Uterus (tissue), 4 donors: ENCODE measurements around the gene PDIA6. TPM values are rescaled to one million over a fixed set of nuclear protein-coding genes. Genes with fewer than 3 reads are reported as not detected.

Experiments used
- DNase-seq, 2 donors: peaks; one replicate each; pipeline ENCODE4 v3.0.0-alpha.2; 2019 to 2020
- H3K27ac ChIP-seq, 2 donors: fragments of 200-600 bp; sonication (generic); 1 replicate in 1 of 2; 2 replicates in 1 of 2; pipeline ENCODE4 v1.5.1; 2016 to 2018
- H3K27me3 ChIP-seq, 2 donors: fragments of 200-600 bp; sonication (generic); one replicate each; pipeline ENCODE4 v1.5.1; 2018 to 2019; ENCODE audit warnings: control low read depth in 1 of 2
- H3K36me3 ChIP-seq, 2 donors: fragments of 200-600 bp; sonication (generic); one replicate each; pipeline ENCODE4 v1.5.1; 2019; ENCODE audit warnings: control low read depth in 1 of 2
- H3K4me1 ChIP-seq, 2 donors: fragments of 200-600 bp; sonication (generic); one replicate each; pipeline ENCODE4 v1.5.1; 2018 to 2019; ENCODE audit warnings: control low read depth in 1 of 2
- H3K4me3 ChIP-seq, 2 donors: fragments of 200-600 bp; sonication (generic); 1 replicate in 1 of 2; 2 replicates in 1 of 2; pipeline ENCODE4 v1.5.1; 2018 to 2019; ENCODE audit warnings: mild to moderate bottlenecking in 1 of 2
- H3K9me3 ChIP-seq, 2 donors: fragments of 200-600 bp; sonication (generic); one replicate each; pipeline ENCODE4 v1.5.1; 2019; ENCODE audit warnings: control low read depth in 1 of 2
- POLR2A ChIP-seq, 2 donors: fragments of 450-650 bp; IDR thresholded peaks; one replicate each; pipeline ENCODE4 v1.6.1; 2016; ENCODE audit warnings: antibody characterized with exemption in 2 of 2, mild to moderate bottlenecking in 1 of 2, moderate library complexity in 1 of 2
- intact Hi-C: fragments of 100-400 bp; cut with DNase I; formaldehyde crosslinking; loops from one replicate; pipeline ENCODE4 v1.15.1; 2023; ENCODE audit warnings: low total_unique reads
- total RNA-seq, 4 donors: library from RNA; depleted of rRNA in 3 of 4; stranded (reverse); fragments of >200 nt in 3 of 4; gene quantifications; one replicate each; pipeline versions ENCODE4 v1.1.0 to v1.2.4, GENCODE V29; 2014 to 2023
- TF ChIP-seq, protein P1 (sequence below), 4 experiments: fragments of 200-600 bp in 2 of 4; fragments of 450-650 bp in 2 of 4; sonication (generic) in 2 of 4; IDR thresholded peaks; one replicate each; pipeline ENCODE4 v1.5.1; 2016 to 2019; ENCODE audit warnings: antibody characterized with exemption in 4 of 4, mild to moderate bottlenecking in 2 of 4, moderate library complexity in 1 of 4
- donor health status: DM: yes; HTN: yes; CAD: no.

Gene PDIA6
- total RNA-seq, 4 donors from 2014 or later = 53.0 to 257 (median 89.0) TPM

DNA sequence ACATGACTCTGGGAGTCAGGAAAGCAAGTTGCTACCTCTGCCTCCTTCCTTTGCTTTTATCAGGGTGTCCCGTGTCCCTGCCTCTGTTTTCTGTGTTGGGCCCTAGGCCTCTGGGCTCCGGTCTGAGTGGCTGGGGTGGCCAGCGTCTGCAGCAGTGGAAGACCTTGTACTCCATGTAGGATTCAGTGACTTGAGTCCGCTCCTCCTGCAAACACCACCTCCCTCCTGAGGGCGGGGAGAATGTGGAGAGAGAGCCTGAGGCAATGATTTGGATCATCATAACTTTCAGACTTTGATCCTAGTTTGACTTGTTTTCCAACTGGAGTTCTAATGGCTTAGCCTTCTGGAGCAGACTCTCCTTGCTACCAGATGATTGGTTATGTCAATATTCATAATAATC is 60.3 kb downstream of the PDIA6 start:
- Histone ChIP-seq H3K27ac (no peak overlapping the region), H3K27me3 (no peaks in the 10 kb centered on the region), H3K36me3 (no peaks in the 10 kb centered on the region), H3K4me1 (no peaks in the 10 kb centered on the region), H3K9me3 (no peaks in the 10 kb centered on the region), H3K4me3 (no peak overlapping the region)
- DNase-seq = no peak
- TF ChIP-seq POLR2A (IDR thresholded peaks at IDR 0.05) = no peak
- TF ChIP-seq, protein P1, sequence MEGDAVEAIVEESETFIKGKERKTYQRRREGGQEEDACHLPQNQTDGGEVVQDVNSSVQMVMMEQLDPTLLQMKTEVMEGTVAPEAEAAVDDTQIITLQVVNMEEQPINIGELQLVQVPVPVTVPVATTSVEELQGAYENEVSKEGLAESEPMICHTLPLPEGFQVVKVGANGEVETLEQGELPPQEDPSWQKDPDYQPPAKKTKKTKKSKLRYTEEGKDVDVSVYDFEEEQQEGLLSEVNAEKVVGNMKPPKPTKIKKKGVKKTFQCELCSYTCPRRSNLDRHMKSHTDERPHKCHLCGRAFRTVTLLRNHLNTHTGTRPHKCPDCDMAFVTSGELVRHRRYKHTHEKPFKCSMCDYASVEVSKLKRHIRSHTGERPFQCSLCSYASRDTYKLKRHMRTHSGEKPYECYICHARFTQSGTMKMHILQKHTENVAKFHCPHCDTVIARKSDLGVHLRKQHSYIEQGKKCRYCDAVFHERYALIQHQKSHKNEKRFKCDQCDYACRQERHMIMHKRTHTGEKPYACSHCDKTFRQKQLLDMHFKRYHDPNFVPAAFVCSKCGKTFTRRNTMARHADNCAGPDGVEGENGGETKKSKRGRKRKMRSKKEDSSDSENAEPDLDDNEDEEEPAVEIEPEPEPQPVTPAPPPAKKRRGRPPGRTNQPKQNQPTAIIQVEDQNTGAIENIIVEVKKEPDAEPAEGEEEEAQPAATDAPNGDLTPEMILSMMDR (IDR thresholded peaks at IDR 0.05) = no peak
- intact Hi-C loops = no loop called here

DNA sequence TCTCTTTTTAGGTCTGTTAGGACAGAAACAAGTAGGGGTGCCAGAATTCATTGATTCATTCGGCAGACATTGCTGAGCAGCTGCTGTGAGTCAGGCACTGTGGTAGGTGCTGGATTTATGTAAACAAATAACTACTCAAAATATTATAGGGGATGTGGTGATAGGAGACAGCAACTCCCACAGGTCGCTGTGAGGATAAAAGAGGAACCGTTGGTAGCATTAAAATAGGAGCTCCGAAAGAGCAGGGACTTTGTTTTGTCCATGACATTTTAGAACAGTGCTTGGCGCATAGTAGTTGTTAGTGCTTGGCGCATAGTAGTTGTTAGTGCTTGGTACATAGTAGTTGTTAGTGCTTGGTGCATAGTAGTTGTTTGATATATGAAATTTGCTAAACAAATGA is 62.0 kb downstream of the PDIA6 start:
- Histone ChIP-seq H3K36me3 (no peaks in the 10 kb centered on the region), H3K4me1 (no peaks in the 10 kb centered on the region), H3K27me3 (no peaks in the 10 kb centered on the region), H3K27ac (no peak overlapping the region), H3K9me3 (no peaks in the 10 kb centered on the region), H3K4me3 (no peak overlapping the region)
- no peak for TF ChIP-seq POLR2A (IDR thresholded peaks at IDR 0.05)
- TF ChIP-seq, protein P1 (IDR thresholded peaks at IDR 0.05) = no peak
- intact Hi-C loops = no loop called here
- no peak for DNase-seq

DNA sequence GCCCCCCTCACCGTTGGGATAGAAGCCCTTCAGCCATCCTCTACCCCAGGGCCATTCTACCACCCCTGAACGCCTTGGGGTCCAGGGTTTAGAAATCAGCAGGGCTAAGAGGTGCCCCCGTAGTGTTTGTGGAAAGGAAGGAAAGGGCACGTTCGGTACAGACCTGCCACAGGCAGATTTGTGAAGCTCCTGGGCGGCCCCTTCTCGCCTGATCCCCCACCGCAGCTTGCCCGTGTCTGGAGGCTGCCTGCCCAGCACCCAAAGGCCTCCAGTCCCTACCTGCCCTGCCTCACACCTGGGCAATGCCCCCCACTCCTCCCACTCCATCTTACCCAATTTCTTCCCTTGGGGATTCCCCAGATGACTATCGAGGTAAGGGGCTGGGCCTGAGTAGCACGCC is 69.9 kb downstream of the PDIA6 start:
- DNase-seq = no peak
- no peaks in the 10 kb centered on the region for H3K36me3 ChIP-seq
- H3K9me3 ChIP-seq = no peaks in the 10 kb centered on the region
- no peaks in the 10 kb centered on the region for H3K4me1 ChIP-seq
- no peak overlapping the region for H3K4me3 ChIP-seq
- H3K27me3 ChIP-seq = no peaks in the 10 kb centered on the region
- H3K27ac ChIP-seq = no peak overlapping the region
- intact Hi-C loops = no loop called here
- TF ChIP-seq POLR2A (IDR thresholded peaks at IDR 0.05) = no peak
- TF ChIP-seq, protein P1 (IDR thresholded peaks at IDR 0.05) = no peak

DNA sequence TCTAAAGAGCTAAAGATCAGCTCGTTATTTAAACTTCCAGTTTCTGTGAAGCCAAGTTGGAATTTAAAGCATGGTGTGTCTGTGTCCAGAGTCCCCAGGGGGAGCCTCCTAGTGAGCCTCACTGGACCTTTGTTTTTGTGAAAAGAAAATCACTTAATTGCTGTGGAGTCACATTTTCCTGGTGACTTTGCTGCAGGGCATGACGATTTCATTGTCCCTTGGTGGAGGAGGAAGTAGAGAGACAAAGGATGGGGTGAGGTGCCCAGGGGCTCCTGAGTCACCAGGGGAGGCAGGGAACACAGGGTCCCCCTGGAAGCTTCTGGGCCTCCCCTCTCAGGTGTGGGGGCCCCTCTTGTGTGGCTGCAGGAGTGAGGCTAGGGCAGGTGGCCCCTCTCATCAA is 71.4 kb downstream of the PDIA6 start:
- Histone ChIP-seq H3K27ac (no peak overlapping the region), H3K36me3 (no peaks in the 10 kb centered on the region), H3K4me1 (no peaks in the 10 kb centered on the region), H3K9me3 (no peaks in the 10 kb centered on the region), H3K27me3 (no peaks in the 10 kb centered on the region), H3K4me3 (no peak overlapping the region)
- DNase-seq = no peak
- TF ChIP-seq, protein P1 (IDR thresholded peaks at IDR 0.05) = no peak
- no peak for TF ChIP-seq POLR2A (IDR thresholded peaks at IDR 0.05)
- intact Hi-C loops = no loop called here

DNA sequence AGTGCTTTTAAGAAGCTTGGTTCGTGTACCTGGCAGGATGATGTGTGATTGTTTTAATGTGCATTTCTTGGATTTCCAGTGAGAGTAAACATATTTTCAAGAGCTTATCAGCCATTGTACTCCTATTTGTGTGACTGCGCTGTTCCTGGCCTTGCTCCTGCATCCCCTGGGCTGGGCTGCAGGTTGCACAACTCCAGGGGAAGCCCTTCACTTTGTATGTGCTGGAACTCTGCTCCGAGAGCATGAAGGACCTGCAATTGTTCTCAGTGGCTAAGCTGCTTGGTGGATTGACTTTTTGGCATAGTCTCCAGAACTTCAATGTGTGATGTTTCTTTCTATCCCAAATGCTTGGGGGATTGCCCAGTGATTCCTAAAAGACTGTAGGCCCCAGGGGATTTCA is 72.4 kb downstream of the PDIA6 start:
- intact Hi-C loops = no loop called here
- Histone ChIP-seq H3K27ac (no peak overlapping the region), H3K4me3 (no peak overlapping the region), H3K9me3 (no peaks in the 10 kb centered on the region), H3K27me3 (no peaks in the 10 kb centered on the region), H3K36me3 (no peaks in the 10 kb centered on the region), H3K4me1 (no peaks in the 10 kb centered on the region)
- no peak for DNase-seq
- TF ChIP-seq POLR2A (IDR thresholded peaks at IDR 0.05) = no peak
- TF ChIP-seq, protein P1 (IDR thresholded peaks at IDR 0.05) = no peak
